Retinal pigment epithelial cell (primary cell): Measurements from ENCODE around the gene CHRNA9.

ENCODE experiments used
- DNase-seq: peaks from one replicate; pipeline ENCODE4 v3.0.0-alpha.2; 2010; ENCODE audit warnings: low read depth
- H3K4me3 ChIP-seq: 2 replicates; pipeline ENCODE4 v1.5.1; 2011; ENCODE audit warnings: mild to moderate bottlenecking, low read length, control low read depth, moderate library complexity
- TF ChIP-seq, protein P1 (sequence below): conservative IDR thresholded peaks from 2 replicates; pipeline ENCODE4 v1.5.1; 2011; ENCODE audit warnings: low read depth, low read length, control low read depth, inconsistent platforms

The CHRNA9 gene

GRCh38 chr4:40321574-40322275 lies 13.4 kb upstream of the CHRNA9 start:
- no peak overlapping the region for H3K4me3 ChIP-seq
- TF ChIP-seq, protein P1, sequence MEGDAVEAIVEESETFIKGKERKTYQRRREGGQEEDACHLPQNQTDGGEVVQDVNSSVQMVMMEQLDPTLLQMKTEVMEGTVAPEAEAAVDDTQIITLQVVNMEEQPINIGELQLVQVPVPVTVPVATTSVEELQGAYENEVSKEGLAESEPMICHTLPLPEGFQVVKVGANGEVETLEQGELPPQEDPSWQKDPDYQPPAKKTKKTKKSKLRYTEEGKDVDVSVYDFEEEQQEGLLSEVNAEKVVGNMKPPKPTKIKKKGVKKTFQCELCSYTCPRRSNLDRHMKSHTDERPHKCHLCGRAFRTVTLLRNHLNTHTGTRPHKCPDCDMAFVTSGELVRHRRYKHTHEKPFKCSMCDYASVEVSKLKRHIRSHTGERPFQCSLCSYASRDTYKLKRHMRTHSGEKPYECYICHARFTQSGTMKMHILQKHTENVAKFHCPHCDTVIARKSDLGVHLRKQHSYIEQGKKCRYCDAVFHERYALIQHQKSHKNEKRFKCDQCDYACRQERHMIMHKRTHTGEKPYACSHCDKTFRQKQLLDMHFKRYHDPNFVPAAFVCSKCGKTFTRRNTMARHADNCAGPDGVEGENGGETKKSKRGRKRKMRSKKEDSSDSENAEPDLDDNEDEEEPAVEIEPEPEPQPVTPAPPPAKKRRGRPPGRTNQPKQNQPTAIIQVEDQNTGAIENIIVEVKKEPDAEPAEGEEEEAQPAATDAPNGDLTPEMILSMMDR = no peak
- no peak for DNase-seq

- no peak for DNase-seq
- TF ChIP-seq, protein P1 = no peak
- no peak overlapping the region for H3K4me3 ChIP-seq
Observed at GRCh38 chr4:40322811-40323210, 12.3 kb upstream of the CHRNA9 start.

DNA sequence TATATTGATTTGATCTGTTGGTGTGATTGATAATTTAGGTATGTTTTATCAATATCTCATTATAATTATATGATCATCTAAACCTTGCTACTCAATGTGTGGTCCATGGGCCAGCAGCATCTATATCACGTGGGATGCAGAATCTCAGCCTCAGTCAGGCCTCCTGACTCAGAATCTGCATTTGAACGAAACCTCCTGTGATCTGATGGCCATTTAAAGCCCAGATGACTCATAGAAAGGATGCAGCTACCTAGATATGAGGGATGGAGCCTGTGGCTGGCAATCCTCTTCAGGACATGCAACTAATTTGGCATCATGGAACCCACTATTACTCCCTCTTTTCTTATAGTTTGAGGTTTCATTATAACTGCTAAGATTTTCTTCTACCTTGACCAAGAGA lies 11.3 kb upstream of the CHRNA9 start:
- H3K4me3 ChIP-seq = no peak overlapping the region
- TF ChIP-seq, protein P1 = no peak
- no peak for DNase-seq

DNA sequence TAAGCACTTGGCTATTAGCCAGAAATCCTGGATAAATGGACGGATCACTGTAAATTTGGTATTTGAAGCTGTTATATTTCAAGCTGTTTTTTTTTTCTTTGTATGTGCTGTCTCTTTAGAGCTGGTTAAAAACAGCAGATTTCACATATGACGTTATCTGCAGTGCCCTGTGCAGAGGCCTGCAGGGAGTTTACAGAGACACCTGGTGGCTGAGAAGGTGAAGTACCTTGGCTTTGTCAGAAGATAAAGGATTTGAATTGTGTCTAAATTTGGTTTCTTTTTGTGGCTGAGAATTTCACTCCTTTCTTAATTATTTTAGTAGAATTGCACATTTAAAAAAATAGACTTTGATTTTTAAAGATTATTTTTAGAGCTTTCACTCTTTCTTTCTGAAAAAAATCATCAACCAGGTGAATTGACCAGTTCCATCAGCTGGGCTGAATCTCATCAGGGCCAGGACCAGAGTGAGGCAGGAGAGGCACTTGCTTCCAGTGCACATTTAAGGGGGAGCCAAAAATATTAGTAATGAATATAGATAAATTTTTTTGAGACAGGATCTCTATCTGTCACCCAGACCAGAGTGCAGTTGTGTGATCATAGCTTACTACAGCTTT lies 9.6 kb upstream of the CHRNA9 start:
- TF ChIP-seq, protein P1 = peak; percentile 94
- H3K4me3 ChIP-seq = no peak overlapping the region
- DNase-seq = no peak

DNA sequence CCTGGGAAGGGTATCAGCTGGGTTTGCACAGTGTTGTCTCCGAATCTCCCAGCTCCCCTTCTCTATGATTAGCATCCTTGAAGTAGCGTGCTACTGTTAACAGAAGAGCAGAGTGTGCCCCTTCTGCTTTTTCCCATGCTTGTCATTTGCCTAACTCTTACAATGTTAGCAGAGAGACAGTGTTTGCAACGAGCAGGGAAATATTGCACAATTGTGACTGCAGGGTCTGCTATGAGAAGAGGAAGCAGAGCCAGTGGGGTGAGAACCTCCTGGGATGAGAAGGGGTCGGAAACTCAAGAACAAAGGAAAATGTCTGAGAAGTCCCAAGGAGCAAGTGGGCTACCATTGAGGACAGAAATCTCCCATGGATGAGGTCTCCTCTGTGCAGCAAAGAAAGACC lies 7.8 kb upstream of the CHRNA9 start:
- no peak overlapping the region for H3K4me3 ChIP-seq
- TF ChIP-seq, protein P1 = no peak
- DNase-seq = no peak

DNA sequence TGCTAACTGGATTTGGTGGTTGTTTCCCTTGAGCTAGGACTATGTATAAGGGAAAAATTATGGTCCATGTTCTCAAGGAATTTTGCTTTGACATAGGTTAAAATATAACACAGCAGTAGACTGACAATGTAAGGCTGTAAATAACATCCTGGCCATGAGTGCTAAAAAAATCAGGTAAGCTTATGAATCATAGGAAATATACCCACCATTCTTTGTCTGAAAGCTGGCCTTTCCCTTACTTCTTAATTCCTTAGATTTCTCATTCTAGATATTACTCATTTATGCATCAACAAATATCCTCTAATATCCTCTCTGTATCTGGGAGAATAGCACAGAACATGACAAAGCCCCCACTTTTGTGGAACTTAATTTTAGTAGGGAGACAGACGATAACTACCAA lies 6.8 kb upstream of the CHRNA9 start:
- no peak overlapping the region for H3K4me3 ChIP-seq
- TF ChIP-seq, protein P1 = no peak
- DNase-seq = no peak

DNA sequence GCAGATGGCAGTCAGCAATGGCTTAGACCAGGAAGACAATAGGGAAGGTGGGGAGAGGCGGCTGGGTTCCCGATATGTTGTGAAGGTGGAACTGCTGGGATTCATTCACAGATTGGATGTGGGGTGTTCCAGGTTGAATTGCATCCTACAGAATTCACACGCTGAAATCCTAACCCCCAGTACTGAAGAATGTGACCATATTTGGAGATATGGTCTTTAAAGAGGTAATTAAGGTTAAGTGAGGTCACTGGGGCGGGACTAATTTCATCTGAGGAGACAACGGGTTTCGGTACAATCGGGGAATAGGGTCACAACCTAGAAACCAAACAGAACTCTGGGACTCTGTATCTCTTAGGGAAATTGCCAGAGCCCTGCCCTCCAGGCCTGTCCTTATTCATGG lies 5.3 kb upstream of the CHRNA9 start:
- H3K4me3 ChIP-seq = no peak overlapping the region
- TF ChIP-seq, protein P1 = no peak
- no peak for DNase-seq
